Fibroblast of lung (primary cell): ENCODE results near the gene CAB39L.

Source experiments
- CTCF ChIP-seq, 2 donors: IDR thresholded peaks in 1 of 2; conservative IDR thresholded peaks in 1 of 2; 1 replicate in 1 of 2; 2 replicates in 1 of 2; pipeline ENCODE4 v1.5.1; 2011 to 2012; ENCODE audit warnings: low read length in 2 of 2, control low read depth in 1 of 2, inconsistent platforms in 1 of 2, low read depth in 1 of 2, mild to moderate bottlenecking in 1 of 2
- EZH2 ChIP-seq: IDR thresholded peaks from 2 replicates; pipeline ENCODE4 v1.5.1; 2012; ENCODE audit warnings: low read length, control low read depth, mild to moderate bottlenecking; ENCODE audit errors: missing control alignments

GRCh38 chr13:49315036-49315565, 128.8 kb downstream of the CAB39L start:
- no peak for TF ChIP-seq CTCF (conservative IDR thresholded peaks at IDR 0.05 in 1 of 2, IDR thresholded peaks at IDR 0.05 in 1 of 2; ENCODE audit: low read depth in 1 of 2, low read length in 2 of 2)
- no peak for TF ChIP-seq EZH2
